PFSK-1 (cell line): ENCODE measurements around the gene LAMTOR3.

Experiments
- FOXP2 ChIP-seq: optimal IDR thresholded peaks from 2 replicates; pipeline ENCODE3; 2011; ENCODE audit warnings: borderline replicate concordance, control low read depth, inconsistent platforms; ENCODE audit not compliant: insufficient read depth; ENCODE audit errors: extremely low read length, extremely low read depth
- POLR2AphosphoS5 ChIP-seq: IDR thresholded peaks from 2 replicates; pipeline ENCODE4 v1.6.1; 2012; ENCODE audit warnings: low read depth, mild to moderate bottlenecking, control low read depth, low read length, moderate library complexity
- SIN3A ChIP-seq: IDR thresholded peaks from 2 replicates; pipeline ENCODE4 v1.6.1; 2012; ENCODE audit warnings: mild to moderate bottlenecking, low read length, moderate library complexity, borderline replicate concordance; ENCODE audit not compliant: insufficient read depth
- TAF1 ChIP-seq: IDR thresholded peaks from 2 replicates; pipeline ENCODE4 v1.6.1; 2012; ENCODE audit warnings: low read length, control low read depth, borderline replicate concordance; ENCODE audit not compliant: insufficient read depth
- TF ChIP-seq, protein P1 (sequence below), 2 experiments: IDR thresholded peaks; 2 replicates each; pipeline versions ENCODE4 v1.6.1 to v1.8.0; 2011 to 2012; ENCODE audit warnings: low read depth in 2 of 2, low read length in 2 of 2, control low read depth in 1 of 2, inconsistent platforms in 1 of 2, mild to moderate bottlenecking in 1 of 2, moderate library complexity in 1 of 2; ENCODE audit not compliant: insufficient read depth in 1 of 2

Gene LAMTOR3

DNA sequence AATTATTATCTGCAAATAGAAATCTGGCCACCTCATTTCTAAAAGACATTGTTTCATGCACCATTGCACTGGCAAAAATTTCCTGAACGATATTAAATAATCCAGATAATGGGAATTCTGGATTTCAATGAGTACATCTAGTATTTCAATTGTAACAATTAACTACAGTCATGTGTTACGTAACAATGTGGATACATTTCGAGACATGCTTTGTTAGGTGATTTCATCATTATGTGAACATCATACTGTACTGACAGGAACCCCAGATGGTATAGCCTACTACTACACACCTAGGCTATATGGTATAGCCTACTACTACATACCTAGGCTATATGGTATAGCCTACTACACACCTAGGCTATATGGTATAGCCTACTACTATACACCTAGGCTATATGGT, 14.8 kb downstream of the LAMTOR3 start:
- no peak for TF ChIP-seq TAF1

GRCh38 chr4:99878604-99879003, 15.6 kb downstream of the LAMTOR3 start:
- TF ChIP-seq SIN3A (no peak), FOXP2 (no peak), TAF1 (no peak), POLR2AphosphoS5 (no peak)
- TF ChIP-seq, protein P1, sequence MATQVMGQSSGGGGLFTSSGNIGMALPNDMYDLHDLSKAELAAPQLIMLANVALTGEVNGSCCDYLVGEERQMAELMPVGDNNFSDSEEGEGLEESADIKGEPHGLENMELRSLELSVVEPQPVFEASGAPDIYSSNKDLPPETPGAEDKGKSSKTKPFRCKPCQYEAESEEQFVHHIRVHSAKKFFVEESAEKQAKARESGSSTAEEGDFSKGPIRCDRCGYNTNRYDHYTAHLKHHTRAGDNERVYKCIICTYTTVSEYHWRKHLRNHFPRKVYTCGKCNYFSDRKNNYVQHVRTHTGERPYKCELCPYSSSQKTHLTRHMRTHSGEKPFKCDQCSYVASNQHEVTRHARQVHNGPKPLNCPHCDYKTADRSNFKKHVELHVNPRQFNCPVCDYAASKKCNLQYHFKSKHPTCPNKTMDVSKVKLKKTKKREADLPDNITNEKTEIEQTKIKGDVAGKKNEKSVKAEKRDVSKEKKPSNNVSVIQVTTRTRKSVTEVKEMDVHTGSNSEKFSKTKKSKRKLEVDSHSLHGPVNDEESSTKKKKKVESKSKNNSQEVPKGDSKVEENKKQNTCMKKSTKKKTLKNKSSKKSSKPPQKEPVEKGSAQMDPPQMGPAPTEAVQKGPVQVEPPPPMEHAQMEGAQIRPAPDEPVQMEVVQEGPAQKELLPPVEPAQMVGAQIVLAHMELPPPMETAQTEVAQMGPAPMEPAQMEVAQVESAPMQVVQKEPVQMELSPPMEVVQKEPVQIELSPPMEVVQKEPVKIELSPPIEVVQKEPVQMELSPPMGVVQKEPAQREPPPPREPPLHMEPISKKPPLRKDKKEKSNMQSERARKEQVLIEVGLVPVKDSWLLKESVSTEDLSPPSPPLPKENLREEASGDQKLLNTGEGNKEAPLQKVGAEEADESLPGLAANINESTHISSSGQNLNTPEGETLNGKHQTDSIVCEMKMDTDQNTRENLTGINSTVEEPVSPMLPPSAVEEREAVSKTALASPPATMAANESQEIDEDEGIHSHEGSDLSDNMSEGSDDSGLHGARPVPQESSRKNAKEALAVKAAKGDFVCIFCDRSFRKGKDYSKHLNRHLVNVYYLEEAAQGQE (IDR thresholded peaks at IDR 0.05; ENCODE audit: insufficient read depth in 1 of 2, low read depth in 2 of 2, low read length in 2 of 2): no peak

GRCh38 chr4:99876946-99877345, 17.3 kb downstream of the LAMTOR3 start:
- TF ChIP-seq FOXP2: no peak
- TF ChIP-seq, protein P1 (IDR thresholded peaks at IDR 0.05; ENCODE audit: insufficient read depth in 1 of 2, low read depth in 2 of 2, low read length in 2 of 2): no peak
- TF ChIP-seq TAF1: no peak
- TF ChIP-seq POLR2AphosphoS5: no peak
- no peak for TF ChIP-seq SIN3A

DNA sequence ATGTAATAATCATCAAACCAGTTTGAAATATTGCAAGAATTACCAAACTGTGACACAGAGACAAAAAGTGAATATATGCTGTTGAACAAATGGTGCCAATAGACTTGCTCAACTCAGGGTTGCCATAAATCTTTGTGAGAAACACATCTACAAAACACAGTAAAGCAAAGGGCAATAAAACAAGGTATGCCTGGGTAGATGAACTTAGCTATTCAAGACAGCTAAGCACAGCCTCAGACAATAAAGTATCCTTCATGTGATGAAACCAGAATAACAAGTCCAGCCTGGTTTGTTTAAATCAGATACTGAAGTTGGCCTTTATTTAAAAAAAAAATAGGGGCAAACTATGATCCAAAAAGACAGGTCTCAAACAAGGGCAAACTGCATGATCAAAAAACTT, 19.2 kb downstream of the LAMTOR3 start:
- TF ChIP-seq SIN3A (no peak), TAF1 (no peak), POLR2AphosphoS5 (no peak), FOXP2 (no peak)
- TF ChIP-seq, protein P1 (IDR thresholded peaks at IDR 0.05; ENCODE audit: insufficient read depth in 1 of 2, low read depth in 2 of 2, low read length in 2 of 2): no peak

DNA sequence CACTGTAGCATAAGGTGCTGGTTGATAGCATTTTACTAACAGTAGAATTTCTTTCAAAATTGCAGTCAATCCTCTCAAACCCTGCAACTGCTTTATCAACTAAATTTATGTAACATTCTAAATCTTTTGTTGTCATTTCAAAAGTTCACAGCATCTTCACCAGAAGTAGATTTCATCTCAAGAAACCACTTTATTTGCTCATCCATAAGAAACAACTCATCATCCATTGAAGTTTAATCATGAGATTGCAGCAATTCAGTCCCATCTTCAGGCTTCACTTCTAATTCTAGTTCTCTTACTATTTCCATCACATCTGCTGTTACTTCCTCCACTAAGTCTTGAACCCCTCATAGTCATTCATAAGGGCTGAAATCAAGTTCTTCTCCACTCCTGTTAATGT, 21.7 kb downstream of the LAMTOR3 start:
- TF ChIP-seq SIN3A (no peak), FOXP2 (no peak), TAF1 (no peak), POLR2AphosphoS5 (no peak)
- TF ChIP-seq, protein P1 (IDR thresholded peaks at IDR 0.05; ENCODE audit: insufficient read depth in 1 of 2, low read depth in 2 of 2, low read length in 2 of 2): no peak
